ENCODE results near the gene ZNF775.

The ZNF775 gene

GRCh38 chr7:150441524-150441923, 62.4 kb downstream of the ZNF775 start:
- no peak for DNase-seq (ENCODE audit: low spot score)

DNA sequence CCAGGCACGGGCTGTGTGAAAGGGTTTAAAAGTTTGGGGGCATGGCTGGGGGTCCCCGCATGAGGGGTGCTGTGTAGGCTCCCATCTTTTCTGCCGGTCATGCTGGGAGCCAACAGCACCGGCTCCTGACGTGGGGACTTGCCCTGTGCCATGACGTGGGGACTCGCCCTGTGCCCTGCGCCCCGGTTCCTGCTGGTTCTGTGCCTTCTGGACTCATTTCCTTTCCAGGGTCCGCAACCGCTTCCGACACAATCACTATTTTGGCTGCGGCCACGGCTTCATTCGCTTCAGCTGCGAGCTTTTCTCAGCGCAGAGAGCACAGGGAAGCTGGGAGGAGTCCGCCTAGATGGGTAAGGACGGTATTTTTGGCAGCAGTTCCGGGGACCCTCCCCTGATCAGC, 63.7 kb downstream of the ZNF775 start:
- DNase-seq (ENCODE audit: low spot score) = no peak

- DNase-seq (ENCODE audit: low spot score) = no peak
Measured at GRCh38 chr7:150443793-150444540, 64.8 kb downstream of the ZNF775 start.

- no peak for DNase-seq (ENCODE audit: low spot score)
Measured at GRCh38 chr7:150444674-150445365, 65.7 kb downstream of the ZNF775 start.

- DNase-seq (ENCODE audit: low spot score) = peak; percentile 7
Measured at GRCh38 chr7:150446288-150446938, 67.3 kb downstream of the ZNF775 start.

Data from LoVo (cell line).